ENCODE measurements around the gene AFAP1.

Gene AFAP1

DNA sequence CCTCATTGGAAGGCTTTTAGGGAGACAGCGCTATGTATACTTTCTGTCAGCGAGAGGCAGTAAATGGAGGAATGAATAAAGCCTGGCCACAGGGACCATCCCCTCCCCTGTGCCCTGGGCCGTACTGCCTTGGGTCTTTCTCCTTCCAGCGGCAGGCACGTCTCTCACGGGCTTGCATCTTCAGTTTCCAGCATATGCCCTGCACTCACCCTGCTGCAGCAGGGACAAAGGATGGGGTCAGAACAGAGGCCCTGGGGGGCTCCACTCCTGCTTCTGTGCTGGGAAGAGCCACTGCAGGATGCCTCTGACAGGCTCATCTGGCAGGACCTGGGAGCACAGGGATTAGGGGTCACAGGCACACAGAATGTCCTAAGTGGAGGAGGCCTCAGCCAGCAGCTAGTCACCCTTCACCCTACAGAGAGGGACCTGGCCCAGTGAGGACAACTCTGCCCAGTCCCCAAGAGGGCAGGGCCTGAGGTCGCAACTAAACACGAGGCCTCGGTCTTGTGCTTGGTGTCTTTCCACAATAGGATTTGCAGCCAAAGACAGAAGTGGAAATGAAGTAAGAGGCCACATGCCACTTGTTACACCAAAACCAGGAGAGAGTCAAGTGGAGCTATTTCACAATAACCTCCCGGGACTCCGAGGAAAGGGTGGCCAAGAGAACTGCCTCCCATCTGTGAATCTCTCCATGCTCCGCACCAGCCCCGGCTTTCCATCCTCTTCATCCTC is 150.8 kb downstream of the AFAP1 start:
- Histone ChIP-seq H3K36me3 (ENCODE audit: control insufficient read depth in 2 of 2, insufficient read depth in 2 of 2, low read length in 2 of 2) (peaks cover 19 to 55% of the 10 kb centered on the region in 2 donors), H3K27me3 (ENCODE audit: control insufficient read depth in 2 of 2, insufficient read depth in 2 of 2, low read length in 2 of 2) (no peaks in the 10 kb centered on the region), H3K4me3 (ENCODE audit: low read length in 2 of 2) (no peak overlapping the region), H3K27ac (ENCODE audit: low read depth in 2 of 2, low read length in 2 of 2) (no peak overlapping the region), H3K9me3 (ENCODE audit: control insufficient read depth in 2 of 2, low read length in 2 of 2) (no peaks in the 10 kb centered on the region), H3K4me1 (ENCODE audit: control insufficient read depth in 2 of 2, insufficient read depth in 2 of 2, low read length in 2 of 2) (peaks cover 0 to 3% of the 10 kb centered on the region in 2 donors), H3K9ac (ENCODE audit: low read depth in 1 of 2, low read length in 2 of 2) (no peak overlapping the region)

DNA sequence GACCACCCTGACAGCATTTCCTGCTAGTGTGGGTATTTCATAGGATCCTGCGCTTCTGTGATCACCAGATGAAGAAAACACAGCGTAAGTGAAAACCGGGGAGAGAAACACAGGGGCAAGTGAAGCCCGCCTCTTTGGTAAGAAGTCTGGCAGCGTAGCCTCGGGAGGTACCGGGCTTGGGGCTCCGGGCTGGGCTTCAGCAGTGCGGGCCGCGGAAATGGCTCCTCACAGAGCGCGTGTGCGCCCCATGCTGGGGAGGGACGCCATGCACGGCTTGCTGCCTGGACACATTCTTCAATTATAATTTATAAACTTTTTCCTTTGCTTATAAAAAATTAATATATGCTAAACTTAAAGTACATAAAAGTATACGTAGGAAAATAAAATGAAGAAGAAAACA is 151.5 kb downstream of the AFAP1 start:
- H3K27ac ChIP-seq (ENCODE audit: low read depth in 2 of 2, low read length in 2 of 2): no peak overlapping the region
- no peak overlapping the region for H3K9ac ChIP-seq (ENCODE audit: low read depth in 1 of 2, low read length in 2 of 2)
- H3K4me1 ChIP-seq (ENCODE audit: control insufficient read depth in 2 of 2, insufficient read depth in 2 of 2, low read length in 2 of 2): peaks cover 0 to 8% of the 10 kb centered on the region in 2 donors
- no peaks in the 10 kb centered on the region for H3K27me3 ChIP-seq (ENCODE audit: control insufficient read depth in 2 of 2, insufficient read depth in 2 of 2, low read length in 2 of 2)
- peaks cover 19 to 54% of the 10 kb centered on the region in 2 donors for H3K36me3 ChIP-seq (ENCODE audit: control insufficient read depth in 2 of 2, insufficient read depth in 2 of 2, low read length in 2 of 2)
- no peaks in the 10 kb centered on the region for H3K9me3 ChIP-seq (ENCODE audit: control insufficient read depth in 2 of 2, low read length in 2 of 2)
- H3K4me3 ChIP-seq (ENCODE audit: low read length in 2 of 2): no peak overlapping the region

DNA sequence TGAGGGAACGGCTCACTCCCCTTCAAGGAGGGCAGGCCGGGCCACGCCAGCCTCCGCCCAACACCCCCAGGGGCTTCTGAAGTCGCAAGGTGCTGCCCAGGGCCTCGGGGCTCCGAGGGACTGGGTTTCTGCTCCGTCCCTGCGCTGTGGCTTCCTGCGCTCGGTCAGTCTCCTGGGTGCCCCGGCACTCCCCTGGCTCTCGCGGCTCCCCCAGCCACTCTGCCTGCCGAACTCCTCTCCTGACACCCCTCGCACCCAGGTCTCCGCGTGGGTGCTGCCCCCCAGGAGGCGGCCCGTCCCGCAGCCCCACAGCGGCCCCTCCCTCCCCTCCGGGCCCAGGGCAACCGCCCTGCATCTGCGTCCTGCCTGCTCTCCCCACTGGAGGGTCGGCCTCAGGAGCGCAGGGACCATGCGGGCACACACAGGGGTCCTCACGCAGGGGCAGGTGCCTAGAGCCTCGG is 151.9 kb downstream of the AFAP1 start:
- H3K4me3 ChIP-seq (ENCODE audit: low read length in 2 of 2): no peak overlapping the region
- H3K27ac ChIP-seq (ENCODE audit: low read depth in 2 of 2, low read length in 2 of 2): no peak overlapping the region
- peaks cover 0 to 8% of the 10 kb centered on the region in 2 donors for H3K4me1 ChIP-seq (ENCODE audit: control insufficient read depth in 2 of 2, insufficient read depth in 2 of 2, low read length in 2 of 2)
- H3K9me3 ChIP-seq (ENCODE audit: control insufficient read depth in 2 of 2, low read length in 2 of 2): no peaks in the 10 kb centered on the region
- H3K27me3 ChIP-seq (ENCODE audit: control insufficient read depth in 2 of 2, insufficient read depth in 2 of 2, low read length in 2 of 2): no peaks in the 10 kb centered on the region
- no peak overlapping the region for H3K9ac ChIP-seq (ENCODE audit: low read depth in 1 of 2, low read length in 2 of 2)
- H3K36me3 ChIP-seq (ENCODE audit: control insufficient read depth in 2 of 2, insufficient read depth in 2 of 2, low read length in 2 of 2): peaks cover 19 to 50% of the 10 kb centered on the region in 2 donors

DNA sequence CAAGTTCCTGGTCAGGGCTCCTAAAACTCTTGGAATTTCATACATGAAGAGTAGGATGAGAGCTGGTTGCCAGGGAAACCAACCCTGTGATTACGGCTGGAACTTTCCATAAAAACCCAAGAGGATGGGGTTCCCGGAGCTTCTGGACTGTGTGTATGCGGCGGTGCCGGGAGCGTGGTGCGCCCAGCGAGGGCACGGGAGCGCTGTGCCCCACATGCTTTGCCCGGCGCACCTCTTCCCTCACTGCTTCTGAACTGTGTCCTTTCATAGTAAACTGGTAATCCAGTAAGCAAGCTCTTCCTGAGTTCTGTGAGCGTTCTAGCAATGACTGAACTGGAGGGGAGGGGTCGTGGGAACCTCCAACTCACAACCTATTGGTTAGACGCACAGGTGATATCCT is 152.6 kb downstream of the AFAP1 start:
- Histone ChIP-seq H3K9ac (ENCODE audit: low read depth in 1 of 2, low read length in 2 of 2) (no peak overlapping the region), H3K9me3 (ENCODE audit: control insufficient read depth in 2 of 2, low read length in 2 of 2) (no peaks in the 10 kb centered on the region), H3K27ac (ENCODE audit: low read depth in 2 of 2, low read length in 2 of 2) (no peak overlapping the region), H3K4me1 (ENCODE audit: control insufficient read depth in 2 of 2, insufficient read depth in 2 of 2, low read length in 2 of 2) (peaks cover 0 to 8% of the 10 kb centered on the region in 2 donors), H3K36me3 (ENCODE audit: control insufficient read depth in 2 of 2, insufficient read depth in 2 of 2, low read length in 2 of 2) (peaks cover 16 to 45% of the 10 kb centered on the region in 2 donors), H3K27me3 (ENCODE audit: control insufficient read depth in 2 of 2, insufficient read depth in 2 of 2, low read length in 2 of 2) (no peaks in the 10 kb centered on the region), H3K4me3 (ENCODE audit: low read length in 2 of 2) (no peak overlapping the region)

DNA sequence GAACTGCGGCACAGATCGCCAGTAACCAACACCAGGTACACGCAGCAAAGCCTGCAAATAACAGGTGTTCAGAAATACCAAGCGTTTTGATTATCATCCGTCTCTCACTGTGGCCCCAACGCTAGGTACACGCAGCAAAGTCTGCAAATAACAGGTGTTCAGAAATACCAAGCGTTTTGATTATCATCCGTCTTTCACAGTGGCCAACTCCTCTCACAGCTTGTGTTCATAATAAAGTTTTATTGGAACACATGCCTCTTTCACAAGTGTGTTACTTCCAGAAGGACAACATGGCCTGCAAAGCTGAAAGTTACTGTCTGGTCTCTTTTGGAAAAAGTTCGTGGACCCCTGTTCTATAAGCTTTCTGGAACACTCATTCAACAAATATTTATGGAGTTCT is 153.1 kb downstream of the AFAP1 start:
- H3K9ac ChIP-seq (ENCODE audit: low read depth in 1 of 2, low read length in 2 of 2): no peak overlapping the region
- H3K4me1 ChIP-seq (ENCODE audit: control insufficient read depth in 2 of 2, insufficient read depth in 2 of 2, low read length in 2 of 2): peaks cover 0 to 8% of the 10 kb centered on the region in 2 donors
- no peaks in the 10 kb centered on the region for H3K9me3 ChIP-seq (ENCODE audit: control insufficient read depth in 2 of 2, low read length in 2 of 2)
- H3K36me3 ChIP-seq (ENCODE audit: control insufficient read depth in 2 of 2, insufficient read depth in 2 of 2, low read length in 2 of 2): peaks cover 13 to 41% of the 10 kb centered on the region in 2 donors
- H3K4me3 ChIP-seq (ENCODE audit: low read length in 2 of 2): no peak overlapping the region
- H3K27ac ChIP-seq (ENCODE audit: low read depth in 2 of 2, low read length in 2 of 2): no peak overlapping the region
- no peaks in the 10 kb centered on the region for H3K27me3 ChIP-seq (ENCODE audit: control insufficient read depth in 2 of 2, insufficient read depth in 2 of 2, low read length in 2 of 2)

DNA sequence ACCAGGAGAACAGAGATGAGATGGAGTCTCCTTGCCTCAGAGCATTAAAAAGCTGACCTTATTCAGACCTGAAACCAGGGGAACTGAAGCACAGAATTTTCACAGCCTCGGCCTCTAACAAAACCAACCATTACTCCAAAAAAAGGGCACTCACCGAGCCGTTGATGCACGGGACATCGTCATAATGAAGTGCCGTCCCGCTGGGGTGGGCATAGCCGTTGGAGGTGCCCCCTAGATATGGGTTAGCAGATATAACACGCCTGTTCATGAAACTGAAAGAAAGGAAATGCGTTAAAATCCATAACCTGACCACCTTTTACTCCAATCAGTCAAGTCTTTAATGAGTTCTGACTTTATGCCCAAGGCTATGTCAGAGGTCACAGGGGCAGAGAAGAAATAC is 153.6 kb downstream of the AFAP1 start:
- no peak overlapping the region for H3K27ac ChIP-seq (ENCODE audit: low read depth in 2 of 2, low read length in 2 of 2)

DNA sequence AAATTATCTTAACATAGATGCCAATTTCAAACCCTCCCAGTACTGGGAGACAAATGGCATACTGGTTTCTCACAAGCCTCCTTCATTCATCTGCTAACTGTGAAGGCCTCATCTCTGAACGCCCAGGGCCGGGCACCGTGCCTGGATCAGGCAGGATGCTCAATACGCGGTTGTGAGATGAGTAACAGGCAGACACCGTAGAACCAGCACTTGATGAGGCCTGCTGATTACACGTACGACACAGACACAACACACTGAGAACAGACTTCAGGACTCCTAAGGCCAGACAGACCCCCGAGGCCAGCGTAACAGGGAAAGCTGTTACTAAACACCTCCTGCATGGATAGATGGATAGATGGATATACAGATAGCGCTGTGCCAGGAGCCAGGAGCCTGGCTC is 154.6 kb downstream of the AFAP1 start:
- Histone ChIP-seq H3K9me3 (ENCODE audit: control insufficient read depth in 2 of 2, low read length in 2 of 2) (no peaks in the 10 kb centered on the region), H3K9ac (ENCODE audit: low read depth in 1 of 2, low read length in 2 of 2) (no peak overlapping the region), H3K4me3 (ENCODE audit: low read length in 2 of 2) (no peak overlapping the region), H3K27me3 (ENCODE audit: control insufficient read depth in 2 of 2, insufficient read depth in 2 of 2, low read length in 2 of 2) (no peaks in the 10 kb centered on the region), H3K27ac (ENCODE audit: low read depth in 2 of 2, low read length in 2 of 2) (no peak overlapping the region), H3K36me3 (ENCODE audit: control insufficient read depth in 2 of 2, insufficient read depth in 2 of 2, low read length in 2 of 2) (peaks cover 17 to 32% of the 10 kb centered on the region in 2 donors), H3K4me1 (ENCODE audit: control insufficient read depth in 2 of 2, insufficient read depth in 2 of 2, low read length in 2 of 2) (peaks cover 0 to 12% of the 10 kb centered on the region in 2 donors)

More for the DNA sequence above, 153.6 kb downstream of the AFAP1 start:
- Histone ChIP-seq H3K27me3 (ENCODE audit: control insufficient read depth in 2 of 2, insufficient read depth in 2 of 2, low read length in 2 of 2) (no peaks in the 10 kb centered on the region), H3K9ac (ENCODE audit: low read depth in 1 of 2, low read length in 2 of 2) (no peak overlapping the region), H3K9me3 (ENCODE audit: control insufficient read depth in 2 of 2, low read length in 2 of 2) (no peaks in the 10 kb centered on the region), H3K4me3 (ENCODE audit: low read length in 2 of 2) (no peak overlapping the region), H3K4me1 (ENCODE audit: control insufficient read depth in 2 of 2, insufficient read depth in 2 of 2, low read length in 2 of 2) (peaks cover 0 to 12% of the 10 kb centered on the region in 2 donors), H3K36me3 (ENCODE audit: control insufficient read depth in 2 of 2, insufficient read depth in 2 of 2, low read length in 2 of 2) (peaks cover 17 to 36% of the 10 kb centered on the region in 2 donors)

DNA sequence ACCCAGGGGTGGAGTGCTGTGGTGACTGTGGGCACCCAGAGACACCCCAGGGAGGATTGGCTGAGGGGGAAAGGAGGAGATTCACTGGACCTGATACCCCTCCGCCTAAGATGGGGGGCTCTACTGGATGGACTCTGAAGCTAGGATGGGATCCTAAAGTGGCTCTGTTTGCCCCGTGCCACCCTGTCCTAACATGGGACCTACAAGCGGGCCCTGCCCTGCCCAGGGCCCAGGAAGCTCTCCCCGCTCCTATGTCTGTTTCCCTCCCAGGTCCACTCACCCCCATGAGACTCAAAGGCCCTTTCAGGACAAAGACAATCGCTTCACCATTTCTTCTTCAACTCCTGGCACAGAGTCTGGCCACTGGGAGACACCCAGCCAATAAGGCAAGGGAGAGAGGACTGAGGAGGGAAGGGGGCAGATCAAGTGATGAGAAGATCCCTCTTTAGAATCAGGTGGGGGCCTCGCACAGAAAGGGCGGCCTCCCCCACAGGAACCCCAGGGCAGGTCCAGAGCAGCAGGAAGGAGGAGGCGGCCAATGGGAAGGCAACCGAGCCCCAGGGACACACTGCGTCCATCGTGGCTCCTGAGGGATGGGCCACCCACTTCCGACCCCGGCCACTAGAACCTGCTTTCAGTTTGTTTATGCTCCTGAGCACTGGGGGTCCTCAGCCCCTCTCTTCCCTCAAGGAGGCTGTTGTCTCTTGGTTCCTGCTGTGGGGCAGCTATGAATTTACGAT is 155.4 kb downstream of the AFAP1 start:
- H3K27me3 ChIP-seq (ENCODE audit: control insufficient read depth in 2 of 2, insufficient read depth in 2 of 2, low read length in 2 of 2): no peaks in the 10 kb centered on the region
- no peaks in the 10 kb centered on the region for H3K9me3 ChIP-seq (ENCODE audit: control insufficient read depth in 2 of 2, low read length in 2 of 2)
- peaks cover 0 to 13% of the 10 kb centered on the region in 2 donors for H3K4me1 ChIP-seq (ENCODE audit: control insufficient read depth in 2 of 2, insufficient read depth in 2 of 2, low read length in 2 of 2)
- peak overlapping the region in 1 of 2 donors; percentile 50 for H3K27ac ChIP-seq (ENCODE audit: low read depth in 2 of 2, low read length in 2 of 2)
- peak overlapping the region in 1 of 2 donors; percentile 18 for H3K9ac ChIP-seq (ENCODE audit: low read depth in 1 of 2, low read length in 2 of 2)
- no peak overlapping the region for H3K4me3 ChIP-seq (ENCODE audit: low read length in 2 of 2)
- peaks cover 21 to 32% of the 10 kb centered on the region in 2 donors for H3K36me3 ChIP-seq (ENCODE audit: control insufficient read depth in 2 of 2, insufficient read depth in 2 of 2, low read length in 2 of 2)

DNA sequence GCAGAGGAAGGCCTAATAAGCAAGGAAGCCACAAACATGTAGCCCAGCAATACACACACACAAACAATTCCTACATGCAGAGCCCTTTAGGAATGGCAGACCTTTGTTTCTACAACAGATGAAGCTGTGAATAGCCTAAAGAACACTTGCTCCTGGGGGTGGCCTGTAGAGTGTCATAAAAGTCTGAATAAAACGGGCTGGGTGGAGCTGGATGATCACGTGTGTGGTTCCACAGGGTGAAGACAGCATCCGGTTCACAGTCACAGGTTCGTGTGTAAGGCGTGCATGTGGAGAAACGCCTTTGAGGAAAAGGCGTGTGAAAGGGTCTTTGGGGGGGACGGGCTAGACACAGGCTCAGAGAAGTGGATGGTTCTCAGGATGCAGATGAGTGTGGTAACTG is 156.1 kb downstream of the AFAP1 start:
- Histone ChIP-seq H3K9me3 (ENCODE audit: control insufficient read depth in 2 of 2, low read length in 2 of 2) (no peaks in the 10 kb centered on the region), H3K4me1 (ENCODE audit: control insufficient read depth in 2 of 2, insufficient read depth in 2 of 2, low read length in 2 of 2) (peaks cover 0 to 14% of the 10 kb centered on the region in 2 donors), H3K9ac (ENCODE audit: low read depth in 1 of 2, low read length in 2 of 2) (peak overlapping the region in 1 of 2 donors; percentile 18), H3K36me3 (ENCODE audit: control insufficient read depth in 2 of 2, insufficient read depth in 2 of 2, low read length in 2 of 2) (peaks cover 22 to 33% of the 10 kb centered on the region in 2 donors), H3K27ac (ENCODE audit: low read depth in 2 of 2, low read length in 2 of 2) (peak overlapping the region; percentile 50 to 56), H3K27me3 (ENCODE audit: control insufficient read depth in 2 of 2, insufficient read depth in 2 of 2, low read length in 2 of 2) (no peaks in the 10 kb centered on the region), H3K4me3 (ENCODE audit: low read length in 2 of 2) (no peak overlapping the region)

DNA sequence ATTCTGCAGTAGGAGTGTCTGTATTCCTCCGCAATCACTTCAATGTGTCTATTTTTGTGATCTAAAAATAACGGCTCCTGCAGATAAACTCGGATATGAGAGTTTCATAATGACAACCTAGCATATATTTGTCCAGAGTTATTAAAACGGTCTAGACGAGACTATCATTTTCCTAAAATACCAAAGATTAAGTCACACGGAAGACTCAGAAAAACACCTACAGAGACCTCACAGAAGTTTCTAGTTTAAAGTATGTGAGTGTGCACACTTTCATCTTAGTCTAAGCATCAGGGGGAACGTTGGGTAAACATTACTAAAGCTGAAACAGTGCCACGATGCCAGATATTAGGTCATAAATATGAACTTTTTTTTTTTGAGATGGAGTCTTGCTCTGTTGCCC is 156.9 kb downstream of the AFAP1 start:
- Histone ChIP-seq H3K9ac (ENCODE audit: low read depth in 1 of 2, low read length in 2 of 2) (no peak overlapping the region), H3K27me3 (ENCODE audit: control insufficient read depth in 2 of 2, insufficient read depth in 2 of 2, low read length in 2 of 2) (no peaks in the 10 kb centered on the region), H3K9me3 (ENCODE audit: control insufficient read depth in 2 of 2, low read length in 2 of 2) (no peaks in the 10 kb centered on the region), H3K4me1 (ENCODE audit: control insufficient read depth in 2 of 2, insufficient read depth in 2 of 2, low read length in 2 of 2) (peaks cover 4 to 14% of the 10 kb centered on the region in 2 donors), H3K4me3 (ENCODE audit: low read length in 2 of 2) (no peak overlapping the region), H3K36me3 (ENCODE audit: control insufficient read depth in 2 of 2, insufficient read depth in 2 of 2, low read length in 2 of 2) (peaks cover 29 to 41% of the 10 kb centered on the region in 2 donors), H3K27ac (ENCODE audit: low read depth in 2 of 2, low read length in 2 of 2) (no peak overlapping the region)

All from mucosa of rectum (tissue), 2 donors.